ENCODE measurements around the gene RHBDL3. TPM values are rescaled to one million over a fixed set of nuclear protein-coding genes. Genes with fewer than 3 reads are reported as not detected.

The RHBDL3 gene
- total RNA-seq = not detected in 2 replicates

GRCh38 chr17:32265192-32265923 lies at the start of gene RHBDL3:
Gene RHBDL3 (plus strand): TSS chr17:32265832. CDS start chr17:32266190, 358 bp downstream.

GRCh38 chr17:32341857-32342602 lies 76.4 kb downstream of the RHBDL3 start, which contains the start of gene C17orf75:
Gene C17orf75 (minus strand): TSS chr17:32342173. CDS start chr17:32342139, 34 bp downstream.

GRCh38 chr17:32349854-32350665 lies 84.4 kb downstream of the RHBDL3 start, which contains the start of gene ZNF207:
Gene ZNF207 (plus strand): TSS chr17:32350157. CDS start chr17:32350286, 129 bp downstream.

Other genes with a start within 250 kb of the RHBDL3 start
- gene RHOT1, start 123.3 kb upstream of the RHBDL3 start, total RNA-seq = 26.4 and 30.0 TPM in 2 replicates
- gene C17orf75, start 76.3 kb downstream of the RHBDL3 start, total RNA-seq = 4.7 and 10.3 TPM in 2 replicates
- gene ZNF207, start 84.3 kb downstream of the RHBDL3 start, total RNA-seq = 91.7 and 101 TPM in 2 replicates
- gene PSMD11, start 178.7 kb downstream of the RHBDL3 start, total RNA-seq = 44.4 and 51.2 TPM in 2 replicates
- gene CDK5R1, start 221.2 kb downstream of the RHBDL3 start, total RNA-seq = 1.3 and 1.5 TPM in 2 replicates